ENCODE results near the gene ABCB7.
"Not testable (repeated sequence)": the region's sequence is repeated elsewhere in the genome, so short reads cannot be mapped to it uniquely, and the experiment has no call there.

ABCB7 gene

DNA sequence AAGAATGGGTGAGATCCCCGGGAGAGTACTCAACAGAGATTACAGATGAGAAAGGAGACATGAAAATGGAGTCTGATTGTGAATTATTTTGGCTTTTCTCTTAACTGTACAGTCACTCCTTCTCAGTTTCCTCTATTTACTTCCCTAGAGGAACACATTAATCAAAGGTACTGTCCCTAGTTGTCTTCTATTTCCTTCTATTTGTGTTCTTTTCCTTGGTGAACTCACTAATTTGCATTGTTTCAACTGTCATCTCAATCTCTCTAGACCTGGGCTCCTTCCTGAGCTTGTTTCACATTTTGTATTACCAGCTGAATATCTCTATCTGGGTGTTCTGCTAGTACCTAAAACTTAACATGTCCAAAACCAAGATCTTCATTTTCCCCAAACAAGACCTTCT lies 59.8 kb downstream of the ABCB7 start:
- DNase-seq = no peak

DNA sequence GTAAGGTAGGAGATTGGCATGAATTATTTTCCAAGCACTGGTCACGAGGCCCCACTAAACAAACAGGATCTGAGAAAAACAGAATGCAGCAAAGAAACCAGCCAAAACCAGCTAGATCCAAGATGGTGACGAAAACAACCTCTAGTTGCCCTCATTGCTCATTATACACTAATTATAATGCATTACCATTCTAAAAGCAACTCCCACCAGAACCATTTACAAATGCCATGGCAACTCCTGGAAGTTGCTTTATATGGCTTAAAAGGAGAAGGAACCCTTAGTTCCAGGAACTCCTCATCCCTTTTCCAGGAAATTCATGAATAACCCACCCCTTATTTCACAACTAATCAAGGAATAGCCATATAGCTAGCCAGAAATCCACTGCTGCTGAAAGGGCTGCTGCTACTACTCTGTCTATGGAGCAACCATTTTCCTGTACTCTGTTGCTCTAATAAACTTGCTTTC lies 69.3 kb downstream of the ABCB7 start:
- no peak for DNase-seq

DNA sequence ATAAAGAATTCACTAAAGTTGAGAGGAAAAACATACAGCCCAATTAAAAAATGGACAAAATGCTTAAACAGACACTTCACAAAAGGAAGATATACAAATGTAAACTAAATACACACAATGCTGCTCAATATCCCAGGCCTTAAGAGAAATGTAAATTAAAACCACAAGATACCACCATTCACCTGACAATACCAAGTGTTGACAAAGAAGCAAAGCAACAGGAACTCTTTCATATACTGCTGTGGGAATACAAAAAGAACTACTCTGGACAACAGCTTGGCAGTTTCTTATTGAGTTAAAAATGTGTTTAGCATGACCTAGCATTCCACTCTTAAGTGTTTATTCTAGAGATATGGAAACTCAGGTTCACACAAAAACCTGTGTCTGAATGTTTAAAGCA lies 71.3 kb downstream of the ABCB7 start:
- DNase-seq = no peak

DNA sequence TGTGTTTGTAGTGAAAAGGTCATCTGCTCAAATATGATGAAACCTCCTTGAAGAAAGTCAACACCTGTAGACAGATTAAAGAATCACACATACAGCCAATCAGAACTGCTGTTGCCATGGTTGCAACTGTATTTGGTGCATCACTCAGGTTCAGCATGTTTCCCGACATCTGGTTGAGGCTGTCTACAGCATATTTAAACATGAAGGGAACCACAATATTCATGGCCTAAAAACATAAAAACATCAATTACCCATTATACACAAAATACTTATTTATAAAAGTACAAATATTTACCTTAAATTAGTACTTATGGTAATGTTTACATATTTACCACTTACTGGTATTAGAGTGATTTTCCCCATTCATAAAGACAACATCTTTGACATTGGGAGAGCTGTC lies 79.7 kb downstream of the ABCB7 start:
- DNase-seq = no peak

DNA sequence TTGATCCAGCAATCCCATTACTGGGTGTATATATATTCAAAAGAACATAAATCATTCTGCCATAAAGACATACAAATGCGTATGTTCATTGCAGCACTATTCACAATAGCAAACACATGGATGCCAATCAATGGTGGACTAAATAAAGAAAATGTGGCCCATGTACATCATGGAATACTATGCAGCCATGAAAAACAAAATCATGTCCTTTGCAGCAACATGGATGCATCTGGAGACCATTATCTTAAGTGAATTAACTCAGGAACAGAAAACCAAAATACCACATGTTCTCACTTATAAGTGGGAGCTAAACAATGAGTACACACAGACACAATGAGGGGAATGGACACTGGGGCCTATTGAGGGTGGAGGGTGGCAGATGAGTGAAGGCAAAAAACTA lies 81.6 kb downstream of the ABCB7 start:
- DNase-seq = no peak

DNA sequence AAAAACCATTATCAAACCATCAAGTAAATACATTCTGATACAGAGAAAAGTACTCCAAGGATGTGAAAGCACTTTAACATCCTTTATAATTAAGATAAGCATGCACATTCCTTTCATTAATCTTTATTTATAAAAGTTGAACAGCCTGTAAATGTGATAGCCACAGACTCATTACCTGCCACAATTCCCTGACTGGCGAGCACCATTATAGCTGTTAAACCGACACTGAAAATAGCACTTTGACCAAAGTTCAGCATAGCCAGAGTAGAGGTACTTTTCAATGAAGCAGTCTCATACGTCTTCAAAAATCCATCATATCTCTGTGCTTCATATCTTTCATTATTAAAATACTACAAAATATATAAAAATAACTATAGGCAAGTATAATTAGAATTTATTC lies 84.7 kb downstream of the ABCB7 start:
- DNase-seq = no peak

DNA sequence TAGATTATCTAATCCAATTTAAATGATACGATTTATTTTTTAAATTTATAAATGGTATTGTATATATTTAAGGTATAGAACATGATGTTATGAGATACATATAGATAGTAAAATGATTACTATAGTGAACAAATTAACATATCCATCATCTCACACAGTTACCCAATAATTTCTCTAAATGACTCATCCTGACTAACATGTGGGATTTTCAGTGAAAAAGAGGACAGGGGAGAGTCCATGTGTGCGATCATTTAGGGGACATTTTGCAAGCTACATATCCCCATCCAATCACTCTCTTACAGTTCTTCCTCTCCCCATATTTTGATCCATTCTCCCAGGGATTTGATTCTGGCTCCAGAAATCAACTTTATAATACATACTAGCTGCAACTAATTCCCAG lies 88.2 kb downstream of the ABCB7 start:
- no peak for DNase-seq

DNA sequence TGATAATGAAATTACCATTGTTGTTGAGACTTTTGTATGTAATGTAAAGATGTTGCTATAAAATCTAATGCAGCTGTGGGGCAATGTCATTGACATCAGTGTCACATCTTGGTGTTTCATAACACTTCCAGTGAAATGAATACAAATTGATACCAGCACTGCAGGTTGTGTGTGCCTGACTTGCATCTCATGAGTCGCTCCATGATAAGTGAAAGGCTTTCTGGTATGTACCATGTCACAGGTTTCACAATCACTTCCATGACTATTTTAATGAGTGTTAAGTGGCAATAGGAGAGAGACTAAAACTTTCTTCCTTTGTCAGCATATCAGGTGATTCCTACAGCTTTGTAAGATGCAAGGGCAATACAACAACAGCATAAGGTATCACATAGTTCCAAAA lies 94.4 kb downstream of the ABCB7 start:
- no peak for DNase-seq

DNA sequence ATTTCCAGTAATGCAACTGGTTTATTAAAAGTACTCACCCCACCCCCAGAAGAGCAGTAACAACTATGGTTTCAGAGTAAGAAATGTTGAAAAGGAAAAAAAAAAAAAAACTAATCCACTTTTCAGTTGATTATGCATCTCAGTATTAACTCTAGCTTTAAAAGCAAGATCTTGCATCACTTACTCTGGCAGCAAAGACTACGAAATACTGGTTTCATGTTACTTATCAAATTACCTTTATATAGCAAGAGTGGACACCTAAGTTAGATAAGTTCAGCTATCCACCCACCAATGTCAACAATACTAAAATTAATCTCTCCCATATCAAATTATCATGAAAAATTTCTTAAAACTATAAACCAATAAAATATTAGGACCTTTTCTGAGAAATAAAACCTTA lies 105.0 kb downstream of the ABCB7 start:
- DNase-seq = no peak

DNA sequence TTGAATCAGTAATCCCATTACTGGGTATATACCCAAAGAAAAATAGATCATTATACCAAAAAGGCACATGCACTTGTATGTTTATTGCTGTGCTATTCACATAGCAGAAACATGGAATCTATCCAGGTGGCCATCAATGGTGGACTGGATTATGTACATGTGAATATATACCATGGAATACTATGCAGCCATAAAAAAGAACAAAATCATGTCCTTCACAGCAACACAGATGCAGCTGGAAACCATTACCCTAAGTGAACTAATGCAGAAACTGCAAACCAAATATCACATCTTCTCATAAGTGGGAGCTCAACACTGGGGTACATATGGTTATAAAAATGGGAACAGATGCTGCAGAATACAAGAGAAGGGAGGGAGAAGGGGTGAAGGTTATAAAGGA lies 110.7 kb downstream of the ABCB7 start:
- no peak for DNase-seq

DNA sequence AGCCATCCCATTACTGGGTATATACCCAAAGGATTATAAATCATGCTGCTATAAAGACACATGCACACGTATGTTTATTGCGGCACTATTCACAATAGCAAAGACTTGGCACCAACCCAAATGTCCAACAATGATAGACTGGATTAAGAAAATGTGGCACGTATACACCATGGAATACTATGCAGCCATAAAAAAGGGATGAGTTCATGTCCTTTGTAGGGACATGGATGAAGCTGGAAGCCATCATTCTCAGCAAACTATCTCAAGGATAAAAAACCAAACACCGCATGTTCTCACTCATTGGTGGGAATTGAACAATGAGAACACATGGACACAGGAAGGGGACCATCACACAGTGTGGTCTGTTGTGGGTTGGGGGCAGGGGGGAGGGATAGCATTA lies 111.9 kb downstream of the ABCB7 start:
- DNase-seq = not testable (repeated sequence)

DNA sequence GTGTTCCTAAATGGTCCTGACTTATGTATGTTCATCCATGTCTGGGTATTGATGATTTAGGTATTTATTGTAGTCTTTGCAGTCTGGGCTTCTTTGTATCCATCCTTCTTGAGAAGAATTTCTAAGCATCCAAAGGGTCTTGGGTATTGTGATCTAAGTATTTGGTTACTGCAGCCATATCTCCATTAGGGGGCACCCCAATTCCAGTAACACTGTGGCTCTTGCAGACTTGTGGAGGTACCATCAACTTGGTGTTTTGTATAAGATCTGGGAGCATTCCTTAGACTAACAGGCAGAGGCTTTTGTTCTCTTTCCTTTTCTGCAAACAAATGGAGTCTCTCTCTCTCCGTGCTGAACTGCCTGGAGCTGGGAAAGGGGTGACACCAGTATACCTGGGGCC lies 117.2 kb downstream of the ABCB7 start:
- no peak for DNase-seq

Measured in effector CD4-positive, alpha-beta T cell (primary cell).